GM21367 (cell line): ENCODE data around the gene DEFB131A.
"Not testable (repeated sequence)": the region's sequence is repeated elsewhere in the genome, so short reads cannot be mapped to it uniquely, and the experiment has no call there.

Source experiments
- ATAC-seq: cut with Tn5 transposase; IDR thresholded peaks from one replicate; pipeline ENCODE4 v1.9.1; 2021; ENCODE audit not compliant: unreplicated experiment

DEFB131A gene, protein sequence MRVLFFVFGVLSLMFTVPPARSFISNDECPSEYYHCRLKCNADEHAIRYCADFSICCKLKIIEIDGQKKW

DNA sequence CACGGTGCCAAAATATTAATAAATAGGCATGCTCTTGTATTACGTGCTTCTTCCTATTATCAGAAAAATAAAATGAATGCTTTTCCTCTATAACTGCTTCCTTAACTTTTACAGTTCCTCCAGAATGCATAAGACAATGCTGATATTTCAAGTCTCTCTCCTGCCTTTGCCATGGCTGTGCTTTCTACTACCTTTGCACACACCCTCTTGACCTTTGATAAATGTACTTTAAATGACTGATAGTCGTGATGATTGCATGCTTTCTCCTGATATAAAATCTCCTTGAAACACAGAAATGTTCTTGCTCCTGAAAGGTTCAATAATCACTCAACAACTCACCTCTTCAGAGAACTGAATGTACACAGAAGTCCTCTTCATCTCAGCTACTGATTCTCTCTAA is at the start of gene DEFB131A:
Gene DEFB131A, plus strand, starts transcription at position 301 of the 400 bp plus-strand sequence. CDS start 120 bp downstream, outside the sequence.
- ATAC-seq, result not testable (repeated sequence)

GRCh38 chr4:9405774-9406173 is 38.4 kb upstream of the DEFB131A start:
- not testable (repeated sequence) for ATAC-seq

- ATAC-seq, result not testable (repeated sequence)
Measured at GRCh38 chr4:9406491-9406890, 37.7 kb upstream of the DEFB131A start.

DNA sequence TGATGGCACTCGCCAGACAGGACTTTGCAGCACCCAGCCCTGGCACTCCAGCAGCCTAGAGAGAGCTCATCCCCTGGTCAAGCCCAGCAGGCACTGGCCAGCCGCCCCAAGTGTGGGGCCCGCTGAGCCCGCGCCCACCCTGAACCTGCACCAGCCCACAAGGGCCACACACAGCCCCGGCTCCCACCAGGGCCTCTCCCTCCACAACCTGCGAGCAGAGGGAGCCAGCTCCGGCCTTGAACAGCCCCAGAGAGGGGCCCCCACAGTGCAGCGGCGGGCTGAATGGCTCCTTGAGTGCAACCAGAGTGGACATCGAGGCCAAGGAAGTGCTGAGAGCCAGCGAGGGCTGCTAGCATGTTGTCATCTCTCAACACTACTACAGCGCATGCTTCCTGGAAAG is 34.4 kb upstream of the DEFB131A start:
- no peak for ATAC-seq

DNA sequence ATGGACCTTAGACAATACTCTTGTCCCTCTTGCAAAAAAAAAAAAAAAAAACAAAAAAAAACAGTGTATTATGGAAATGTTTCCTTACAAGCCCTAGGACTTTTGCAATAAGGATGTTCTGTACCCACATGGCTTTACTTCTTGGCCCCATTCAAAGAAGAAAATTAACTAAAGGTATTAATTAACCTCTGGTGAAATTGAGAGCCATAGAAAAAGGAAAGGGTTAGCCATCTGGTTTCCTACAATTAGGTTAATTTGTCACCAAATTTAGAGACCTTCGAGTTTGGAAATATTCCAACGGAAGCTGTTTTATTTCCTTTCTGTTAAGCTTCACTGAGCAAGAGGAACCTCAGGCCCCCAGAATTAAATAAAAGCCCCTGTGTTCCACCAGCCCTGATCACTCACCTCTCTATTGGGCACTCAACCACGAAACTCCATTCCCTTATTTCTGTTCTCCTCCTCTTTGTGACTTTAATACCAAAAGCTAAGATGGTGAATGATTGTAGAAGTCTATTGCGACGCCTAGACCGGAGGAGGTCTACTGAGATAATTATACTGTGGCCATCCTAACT is 22.2 kb upstream of the DEFB131A start:
- not testable (repeated sequence) for ATAC-seq

DNA sequence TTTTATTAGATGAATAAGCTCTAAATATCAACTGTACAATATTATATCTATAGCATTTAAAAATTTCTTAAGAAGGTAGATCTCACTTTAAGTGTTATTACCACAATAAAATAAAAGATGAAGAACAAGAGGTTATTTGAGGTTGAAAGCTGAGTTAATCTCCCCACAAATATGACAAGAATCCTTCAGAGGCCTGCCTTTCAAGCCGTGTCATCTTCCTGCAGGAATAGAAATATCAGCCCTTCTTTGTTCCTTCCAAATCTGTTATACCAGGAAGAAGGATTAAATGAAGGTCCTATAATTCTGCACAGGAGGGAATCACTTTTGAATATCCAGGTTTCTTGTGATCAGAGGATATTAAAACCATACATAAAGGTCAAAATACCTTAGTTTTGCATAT is 18.3 kb upstream of the DEFB131A start:
- ATAC-seq, result not testable (repeated sequence)

DNA sequence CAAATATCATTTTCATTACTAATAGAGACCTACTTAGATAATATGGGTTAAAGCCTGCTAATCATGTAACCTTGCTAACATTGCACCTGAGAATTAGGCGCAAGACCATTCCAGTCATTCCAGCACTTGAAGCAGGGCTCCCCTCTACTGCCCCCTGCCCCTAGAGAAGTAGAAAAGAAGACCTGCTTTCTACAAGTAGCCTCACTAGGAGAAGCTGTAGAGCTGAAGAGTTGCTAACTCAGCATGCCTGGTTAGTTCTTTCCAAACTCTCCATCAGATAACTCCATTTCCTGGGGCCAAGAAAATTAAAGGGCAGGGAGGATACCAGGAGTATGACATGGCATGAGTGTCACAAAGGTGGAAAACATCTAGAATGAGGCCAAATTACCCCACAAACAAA is 14.2 kb upstream of the DEFB131A start:
- ATAC-seq, result not testable (repeated sequence)

DNA sequence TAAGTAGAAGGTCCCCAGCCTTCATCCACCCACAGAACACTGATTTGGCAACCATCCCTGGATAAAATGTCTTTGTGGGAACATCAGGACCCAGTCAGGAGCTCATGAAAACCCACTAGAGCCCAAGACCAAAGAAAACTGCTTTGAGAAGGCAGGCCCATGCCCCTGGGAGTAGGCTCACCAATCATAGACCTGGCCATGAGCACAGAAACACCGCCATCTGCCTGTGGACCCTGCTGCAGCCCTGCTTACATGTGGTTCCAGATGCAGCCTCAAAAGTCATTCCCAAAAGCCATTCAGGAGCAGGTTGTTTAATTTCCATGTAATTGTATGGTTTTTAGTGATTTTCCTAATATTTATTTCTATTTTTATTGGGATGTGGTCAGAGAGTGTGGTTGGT is 10.9 kb upstream of the DEFB131A start:
- not testable (repeated sequence) for ATAC-seq

- not testable (repeated sequence) for ATAC-seq
Measured at GRCh38 chr4:9436728-9437127, 7.5 kb upstream of the DEFB131A start.

- ATAC-seq, result not testable (repeated sequence)
Measured at GRCh38 chr4:9442355-9442754, 1.9 kb upstream of the DEFB131A start.

GRCh38 chr4:9444681-9445080 is 467 bp downstream of the DEFB131A start:
- ATAC-seq, result not testable (repeated sequence)

DNA sequence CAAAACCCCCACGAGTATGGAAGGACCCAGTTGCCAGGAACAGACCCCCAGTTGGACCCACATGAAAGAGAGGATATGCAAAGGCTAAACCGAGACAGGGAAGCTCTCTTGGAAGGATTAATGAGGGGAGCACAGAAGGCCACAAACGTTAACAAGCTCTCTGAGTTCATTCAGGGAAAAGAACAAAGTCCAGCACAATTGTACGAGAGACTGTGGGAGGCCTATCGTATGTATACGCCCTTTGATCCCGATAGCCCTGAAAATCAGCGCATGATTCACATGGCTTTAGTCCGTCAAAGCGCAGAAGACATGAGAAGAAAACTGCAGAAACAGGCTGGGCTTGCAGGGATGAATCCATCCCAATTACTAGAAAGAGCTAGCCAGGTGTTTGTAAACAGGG is 8.0 kb downstream of the DEFB131A start:
- ATAC-seq, result not testable (repeated sequence)

- ATAC-seq, result not testable (repeated sequence)
Measured at GRCh38 chr4:9454284-9454683, 10.1 kb downstream of the DEFB131A start.

DNA sequence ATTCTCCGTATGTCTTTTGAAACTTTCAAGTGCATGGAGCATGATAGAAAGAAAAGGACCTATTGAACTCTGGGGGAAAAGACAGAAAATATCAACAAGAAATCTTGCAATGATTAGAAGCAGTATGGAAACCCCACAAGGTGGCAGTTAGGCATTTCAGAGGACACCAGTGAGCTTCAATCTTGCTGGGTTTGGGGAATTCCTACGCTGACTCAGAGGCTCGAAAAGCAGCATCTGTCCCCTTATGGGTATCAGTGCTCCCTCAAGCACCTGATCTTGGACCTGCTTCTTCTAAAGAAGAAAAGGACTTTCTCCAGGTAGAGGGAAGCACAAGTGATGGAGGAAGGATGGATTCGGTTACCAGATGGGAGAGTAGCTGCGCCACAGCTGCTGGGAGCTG is 10.8 kb downstream of the DEFB131A start:
- not testable (repeated sequence) for ATAC-seq

- not testable (repeated sequence) for ATAC-seq
Measured at GRCh38 chr4:9479466-9479865, 35.3 kb downstream of the DEFB131A start.

- not testable (repeated sequence) for ATAC-seq
Measured at GRCh38 chr4:9480066-9480465, 35.9 kb downstream of the DEFB131A start.

- ATAC-seq, result not testable (repeated sequence)
Measured at GRCh38 chr4:9482871-9483270, 38.7 kb downstream of the DEFB131A start.

GRCh38 chr4:9483682-9484081 is 39.5 kb downstream of the DEFB131A start:
- not testable (repeated sequence) for ATAC-seq

GRCh38 chr4:9486880-9487279 is 42.7 kb downstream of the DEFB131A start:
- ATAC-seq, result not testable (repeated sequence)

DNA sequence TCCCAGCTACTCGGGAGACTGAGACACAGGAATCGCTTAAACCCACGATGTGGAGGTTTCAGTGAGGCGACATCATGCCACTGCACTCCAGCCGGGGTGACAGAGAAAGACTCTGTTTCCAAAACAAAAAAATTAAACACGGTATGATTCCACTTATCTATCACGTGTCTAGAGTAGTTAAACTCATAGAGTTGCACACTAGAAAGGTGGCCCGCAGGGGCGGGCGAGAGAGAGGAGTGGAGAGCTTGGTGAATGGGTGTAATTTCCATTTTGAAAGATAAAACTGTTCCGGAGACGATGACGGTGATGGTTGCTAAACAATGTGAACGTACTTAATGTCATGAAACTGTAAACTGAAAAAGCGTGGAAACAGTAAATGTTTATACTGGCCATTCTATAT is 44.6 kb downstream of the DEFB131A start:
- ATAC-seq, result not testable (repeated sequence)

- ATAC-seq, result not testable (repeated sequence)
Measured at GRCh38 chr4:9490496-9490895, 46.3 kb downstream of the DEFB131A start.

GRCh38 chr4:9490986-9491385 is 46.8 kb downstream of the DEFB131A start:
- not testable (repeated sequence) for ATAC-seq

GRCh38 chr4:9493589-9493988 is 49.4 kb downstream of the DEFB131A start:
- not testable (repeated sequence) for ATAC-seq
